ENCODE results near the gene LCOR. TPM values are rescaled to one million over a fixed set of nuclear protein-coding genes. Genes with fewer than 3 reads are reported as not detected.

The LCOR gene
- total RNA-seq, 1 experiment from 2014 or later = 42.1 TPM

- no peak overlapping the region for H2AK5ac ChIP-seq (ENCODE audit: insufficient read length, low read length)
- H3K4me1 Mint-ChIP-seq = no peaks in the 10 kb centered on the region
Measured at GRCh38 chr10:96973809-96974747, 142.0 kb downstream of the LCOR start.

More at GRCh38 chr10:96973809-96974747, 142.0 kb downstream of the LCOR start:
- Histone ChIP-seq H3K27ac (ENCODE audit: insufficient read length, low read depth, low read length) (no peak overlapping the region), H2AFZ (ENCODE audit: low read length) (no peak overlapping the region), H2BK20ac (ENCODE audit: low read depth, low read length, poor library complexity, severe bottlenecking) (no peak overlapping the region), H3K4ac (ENCODE audit: low read depth, low read length) (no peak overlapping the region), H3K9ac (ENCODE audit: extremely low read depth, insufficient read length, low read length) (no peak overlapping the region), H4K5ac (ENCODE audit: insufficient read length, low read depth, low read length) (no peak overlapping the region), H3K79me2 (ENCODE audit: insufficient read depth, low read length) (no peaks in the 10 kb centered on the region), H3T11ph (ENCODE audit: low read length) (no peak overlapping the region), H3K23ac (ENCODE audit: insufficient read length, low read depth, low read length) (no peak overlapping the region), H3K79me1 (ENCODE audit: insufficient read depth, low read depth, low read length, poor library complexity, severe bottlenecking) (no peaks in the 10 kb centered on the region), H4K91ac (ENCODE audit: insufficient read length, low read depth, low read length) (no peak overlapping the region), H3K4me2 (ENCODE audit: insufficient read depth, insufficient read length, low read length) (no peak overlapping the region), H3K4me1 (ENCODE audit: insufficient read depth, low read length) (no peaks in the 10 kb centered on the region), H3K27me3 (ENCODE audit: insufficient read depth, low read length) (no peaks in the 10 kb centered on the region), H4K20me1 (ENCODE audit: control insufficient read depth, insufficient read depth, insufficient read length) (no peaks in the 10 kb centered on the region), H4K8ac (replicated peaks; ENCODE audit: insufficient read length, low read depth, low read length) (no peak overlapping the region), H2BK15ac (ENCODE audit: low read depth, low read length) (no peak overlapping the region), H3K18ac (ENCODE audit: insufficient read length, low read depth, low read length) (no peak overlapping the region), H3K56ac (ENCODE audit: insufficient read length, low read depth, low read length) (no peak overlapping the region), H3K9me3 (ENCODE audit: control insufficient read depth, low read depth, low read length) (no peaks in the 10 kb centered on the region), H2BK120ac (ENCODE audit: low read depth, low read length, poor library complexity, severe bottlenecking) (no peak overlapping the region), H3K23me2 (ENCODE audit: insufficient read length, low read depth, low read length, poor library complexity, severe bottlenecking) (no peaks in the 10 kb centered on the region), H3K14ac (ENCODE audit: insufficient read depth, low read length) (no peak overlapping the region), H2BK12ac (ENCODE audit: insufficient read length, low read depth, low read length) (no peak overlapping the region), H2BK5ac (ENCODE audit: insufficient read length, low read length) (no peak overlapping the region)
- no peak for TF ChIP-seq CTCF (conservative IDR thresholded peaks at IDR 0.05)
- H3K27ac Mint-ChIP-seq = no peak overlapping the region
- no peaks in the 10 kb centered on the region for H3K9me3 Mint-ChIP-seq
- DNase-seq = no peak
- no peaks in the 10 kb centered on the region; a peak in 1 of 7 replicates for H3K36me3 Mint-ChIP-seq (ENCODE audit: insufficient read depth in 1 of 3, low read depth in 3 of 3)
- no CpG with 5 or more reads among the region's 5 CpGs for WGBS (ENCODE audit: extremely low coverage, insufficient read length, low lambda C conversion rate)
- H3K27me3 Mint-ChIP-seq (ENCODE audit: low read depth) = no peaks in the 10 kb centered on the region
- H3K4me3 Mint-ChIP-seq = no peak overlapping the region

Measured in H9 (cell line).